K562 (cell line): ENCODE data around the gene QKI. TPM values are rescaled to one million over a fixed set of nuclear protein-coding genes. Genes with fewer than 3 reads are reported as not detected.
A peak's percentile ranks its signal among the peaks of the same experiment; 100 is the strongest.

Source experiments
- CBX3 ChIP-seq, 2 experiments: IDR thresholded peaks; 1 replicate in 1 of 2; 2 replicates in 1 of 2; pipeline ENCODE4 v1.6.1; 2012; ENCODE audit warnings: inconsistent platforms in 2 of 2, low read length in 2 of 2, borderline replicate concordance in 1 of 2, control low read depth in 1 of 2
- CCAR2 ChIP-seq: fragments of 200-400 bp; formaldehyde crosslinking; IDR thresholded peaks from 2 replicates; pipeline ENCODE4 v1.6.1; 2017; ENCODE audit warnings: mild to moderate bottlenecking, low read depth, low read length
- FOXA1 ChIP-seq: fragments of 450-650 bp; IDR thresholded peaks from 2 replicates; pipeline ENCODE4 v1.6.1; 2016; ENCODE audit warnings: mild to moderate bottlenecking, borderline replicate concordance
- FUS ChIP-seq: fragments of 200-400 bp; formaldehyde crosslinking; optimal IDR thresholded peaks from 2 replicates; pipeline ENCODE3; 2017; ENCODE audit warnings: low read depth, low read length
- HCFC1 ChIP-seq: IDR thresholded peaks from 2 replicates; pipeline ENCODE4 v1.6.1; 2012; ENCODE audit warnings: low read depth, low read length, improper control_type of control experiment
- HDGF ChIP-seq: fragments of 450-650 bp; IDR thresholded peaks from 2 replicates; pipeline ENCODE4 v1.6.1; 2016
- HINFP ChIP-seq: fragments of 450-650 bp; conservative IDR thresholded peaks from 2 replicates; pipeline ENCODE4 v1.6.1; 2016; ENCODE audit warnings: missing genetic modification characterization, low read depth, mild to moderate bottlenecking, control low read depth, missing compliant biosample characterization
- HLTF ChIP-seq: fragments of 450-650 bp; IDR thresholded peaks from 2 replicates; pipeline ENCODE4 v1.6.1; 2016
- JUNB ChIP-seq: fragments of 450-650 bp; formaldehyde crosslinking; conservative IDR thresholded peaks from 2 replicates; pipeline ENCODE4 v1.4.0; 2020; ENCODE audit warnings: mild to moderate bottlenecking
- MCM7 ChIP-seq, 2 experiments: fragments of 450-650 bp; IDR thresholded peaks; 2 replicates each; pipeline ENCODE4 v1.6.1; 2016 to 2018
- NCOA2 ChIP-seq, 2 experiments: fragments of 450-650 bp; IDR thresholded peaks; 2 replicates each; pipeline ENCODE4 v1.6.1; 2018; ENCODE audit warnings: mild to moderate bottlenecking in 2 of 2, moderate library complexity in 1 of 2; ENCODE audit not compliant: partially characterized antibody in 2 of 2
- NONO ChIP-seq, 2 experiments: fragments of 200-400 bp in 1 of 2; fragments of 450-650 bp in 1 of 2; formaldehyde crosslinking in 1 of 2; IDR thresholded peaks; 2 replicates each; pipeline ENCODE4 v1.6.1; 2017; ENCODE audit warnings: low read depth in 2 of 2, mild to moderate bottlenecking in 2 of 2, moderate library complexity in 2 of 2, low read length in 1 of 2
- PYGO2 ChIP-seq: fragments of 450-650 bp; IDR thresholded peaks from 2 replicates; pipeline ENCODE4 v1.6.1; 2016; ENCODE audit warnings: mild to moderate bottlenecking, missing genetic modification characterization, moderate library complexity, missing compliant biosample characterization
- SP1 ChIP-seq: sonication (generic); formaldehyde crosslinking; IDR thresholded peaks from 2 replicates; pipeline ENCODE4 v1.8.1; 2022; ENCODE audit warnings: mild to moderate bottlenecking, missing genetic modification reagents
- SPI1 ChIP-seq: IDR thresholded peaks from 2 replicates; pipeline ENCODE4 v1.6.1; 2011; ENCODE audit warnings: low read depth, low read length, control low read depth, borderline replicate concordance
- TAF1 ChIP-seq: IDR thresholded peaks from 2 replicates; pipeline ENCODE4 v1.6.1; 2011; ENCODE audit warnings: mild to moderate bottlenecking, low read length, moderate library complexity; ENCODE audit not compliant: insufficient read depth, control insufficient read depth, severe bottlenecking; ENCODE audit errors: extremely low read depth
- TBP ChIP-seq: optimal IDR thresholded peaks from 2 replicates; pipeline ENCODE3; 2011; ENCODE audit warnings: low read depth, low read length, improper control_type of control experiment
- TRIM25 ChIP-seq: fragments of 450-650 bp; IDR thresholded peaks from 2 replicates; pipeline ENCODE4 v1.7.0; 2016; ENCODE audit warnings: borderline replicate concordance
- ZFX ChIP-seq: sonication (generic); formaldehyde crosslinking; IDR thresholded peaks from 2 replicates; pipeline ENCODE4 v1.8.0; 2022; ENCODE audit warnings: mild to moderate bottlenecking, missing genetic modification reagents, moderate library complexity
- ZNF408 ChIP-seq: fragments of 250-450 bp; sonication (Bioruptor Pico); IDR thresholded peaks from 2 replicates; pipeline ENCODE4 v1.4.0; 2020; ENCODE audit warnings: low read depth, mild to moderate bottlenecking, moderate library complexity
- ZNF445 ChIP-seq: fragments of 250-450 bp; sonication (Bioruptor Pico); IDR thresholded peaks from 2 replicates; pipeline ENCODE4 v1.4.0; 2020; ENCODE audit warnings: low read depth, mild to moderate bottlenecking, moderate library complexity
- ZNF830 ChIP-seq: fragments of 250-450 bp; sonication (Bioruptor Pico); IDR thresholded peaks from 2 replicates; pipeline ENCODE4 v1.5.0; 2021; ENCODE audit warnings: mild to moderate bottlenecking
- polyA plus RNA-seq, 8 experiments: library from polyadenylated mRNA; depleted of rRNA in 4 of 8; stranded (reverse) in 5 of 8; unstranded in 3 of 8; fragments of >200 nt; fragmentation: Nextera tagmentation in 2 of 8; fragmentation: Illumina TruSeq in 1 of 8; extraction: Ambion mirVana in 2 of 8; extraction: Trizol in 1 of 8; gene quantifications; 2 replicates each; pipeline versions ENCODE4 v1.2.1 to v1.2.3, GENCODE V29; 2011 to 2014; ENCODE audit warnings: inconsistent platforms in 1 of 8, missing spikeins in 1 of 8
- total RNA-seq, 7 experiments: library from RNA; depleted of rRNA in 6 of 7; stranded (reverse); fragments of >200 nt in 6 of 7; fragmentation: Illumina TruSeq in 2 of 7; extraction: Trizol in 2 of 7; gene quantifications; 2 replicates each; pipeline versions ENCODE4 v1.2.1 to v1.2.3, GENCODE V29; 2011 to 2021; ENCODE audit warnings: low replicate concordance in 1 of 7
- TF ChIP-seq, protein P1 (sequence below): fragments of 250-450 bp; sonication (Bioruptor Pico); IDR thresholded peaks from 2 replicates; pipeline ENCODE4 v1.8.0; 2021; ENCODE audit warnings: mild to moderate bottlenecking, moderate library complexity
- TF ChIP-seq, protein P2 (sequence below): fragments of 450-650 bp; IDR thresholded peaks from 2 replicates; pipeline ENCODE4 v1.6.1; 2014; ENCODE audit warnings: low read depth, mild to moderate bottlenecking, moderate library complexity, borderline replicate concordance

QKI gene
- total and polyA plus RNA-seq, 9 of the 15 experiments (the other 6 are each of a cell fraction or from before 2014, with no cell fraction given), result 20.4 to 215 (median 123) TPM

GRCh38 chr6:163507965-163508364, 93.4 kb downstream of the QKI start (continued):
- TF ChIP-seq TRIM25, result no peak
- no peak for TF ChIP-seq TBP
- TF ChIP-seq FOXA1, result no peak
- TF ChIP-seq ZNF830, result no peak
- TF ChIP-seq ZNF408, result no peak
- no peak for TF ChIP-seq NCOA2 (IDR thresholded peaks at IDR 0.05; ENCODE audit: partially characterized antibody in 2 of 2)
- 0 out of 2 replicates have a peak, but pooled peaks have one; percentile 50 for TF ChIP-seq HLTF
- no peak for TF ChIP-seq CCAR2
- no peak for TF ChIP-seq HCFC1
- no peak for TF ChIP-seq HINFP (tag)
- TF ChIP-seq TAF1, result no peak
- peak in 1 of 2 experiments; percentile 98; a peak in 2 of 3 replicates for TF ChIP-seq CBX3 (IDR thresholded peaks at IDR 0.05; ENCODE audit: borderline replicate concordance in 1 of 2, low read length in 2 of 2)
- TF ChIP-seq SPI1, result no peak
- TF ChIP-seq HDGF, result no peak
- TF ChIP-seq, protein P1, sequence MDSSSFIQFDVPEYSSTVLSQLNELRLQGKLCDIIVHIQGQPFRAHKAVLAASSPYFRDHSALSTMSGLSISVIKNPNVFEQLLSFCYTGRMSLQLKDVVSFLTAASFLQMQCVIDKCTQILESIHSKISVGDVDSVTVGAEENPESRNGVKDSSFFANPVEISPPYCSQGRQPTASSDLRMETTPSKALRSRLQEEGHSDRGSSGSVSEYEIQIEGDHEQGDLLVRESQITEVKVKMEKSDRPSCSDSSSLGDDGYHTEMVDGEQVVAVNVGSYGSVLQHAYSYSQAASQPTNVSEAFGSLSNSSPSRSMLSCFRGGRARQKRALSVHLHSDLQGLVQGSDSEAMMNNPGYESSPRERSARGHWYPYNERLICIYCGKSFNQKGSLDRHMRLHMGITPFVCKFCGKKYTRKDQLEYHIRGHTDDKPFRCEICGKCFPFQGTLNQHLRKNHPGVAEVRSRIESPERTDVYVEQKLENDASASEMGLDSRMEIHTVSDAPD (CRISPR knock-in tag), result no peak
- 0 out of 2 replicates have a peak, but pooled peaks have one; percentile 33 for TF ChIP-seq ZNF445 (CRISPR knock-in tag)
- TF ChIP-seq NONO (IDR thresholded peaks at IDR 0.05; ENCODE audit: low read depth in 2 of 2, low read length in 1 of 2), result no peak
- TF ChIP-seq PYGO2 (tag), result no peak
- TF ChIP-seq SP1, result no peak
- TF ChIP-seq FUS, result no peak
- no peak for TF ChIP-seq ZFX (CRISPR knock-in tag)
- TF ChIP-seq JUNB (CRISPR knock-in tag), result no peak
- TF ChIP-seq, protein P2, sequence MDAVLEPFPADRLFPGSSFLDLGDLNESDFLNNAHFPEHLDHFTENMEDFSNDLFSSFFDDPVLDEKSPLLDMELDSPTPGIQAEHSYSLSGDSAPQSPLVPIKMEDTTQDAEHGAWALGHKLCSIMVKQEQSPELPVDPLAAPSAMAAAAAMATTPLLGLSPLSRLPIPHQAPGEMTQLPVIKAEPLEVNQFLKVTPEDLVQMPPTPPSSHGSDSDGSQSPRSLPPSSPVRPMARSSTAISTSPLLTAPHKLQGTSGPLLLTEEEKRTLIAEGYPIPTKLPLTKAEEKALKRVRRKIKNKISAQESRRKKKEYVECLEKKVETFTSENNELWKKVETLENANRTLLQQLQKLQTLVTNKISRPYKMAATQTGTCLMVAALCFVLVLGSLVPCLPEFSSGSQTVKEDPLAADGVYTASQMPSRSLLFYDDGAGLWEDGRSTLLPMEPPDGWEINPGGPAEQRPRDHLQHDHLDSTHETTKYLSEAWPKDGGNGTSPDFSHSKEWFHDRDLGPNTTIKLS, result no peak
- no peak for TF ChIP-seq MCM7 (IDR thresholded peaks at IDR 0.05)
